Endothelial cell of umbilical vein (primary cell): ENCODE data around the gene FAM180A. TPM values are rescaled to one million over a fixed set of nuclear protein-coding genes. Genes with fewer than 3 reads are reported as not detected.

ENCODE experiments used
- BruUV-seq: library from RNA; stranded (reverse); fragments of 400-500 nt; replicated peaks from 2 replicates; lab custom pipeline; 2021; lab: Mats Ljungman, UMichigan
- CTCF ChIA-PET: fragments of 300-600, 350-600 bp; sonication (Branson Sonifier 250); formaldehyde crosslinking; loops from one replicate; lab custom pipeline; 2021; ENCODE audit warnings: antibody characterized with exemption, inconsistent platforms; lab: Charles Lee
- POLR2A ChIA-PET: fragments of 300-600, 350-600 bp; sonication (Branson Sonifier 250); formaldehyde crosslinking; loops from one replicate; lab custom pipeline; 2021; ENCODE audit warnings: antibody characterized with exemption, inconsistent platforms; lab: Charles Lee
- DNase-seq: peaks from one replicate; pipeline ENCODE4 v3.0.0-alpha.2; 2011; ENCODE audit warnings: low read depth, low spot score
- FAIRE-seq: peaks from 2 replicates; lab custom pipeline; 2011; peaks lifted over from hg19 to GRCh38; lab: Jason Lieb, UNC
- H2AFZ ChIP-seq: 2 replicates; pipeline ENCODE4 v1.6.0; 2012; ENCODE audit warnings: low read depth, low read length, control low read depth, inconsistent platforms
- H3K27ac ChIP-seq: 2 replicates; pipeline ENCODE4 v1.5.1; 2011; ENCODE audit warnings: low read depth, mild to moderate bottlenecking, control low read depth, low read length, moderate library complexity; ENCODE audit not compliant: insufficient read depth
- H3K27me3 ChIP-seq, 2 experiments: 2 replicates each; pipeline versions ENCODE4 v1.6.0 to v1.6.1; 2011; ENCODE audit warnings: low read length in 2 of 2, mixed read lengths in 1 of 2; ENCODE audit not compliant: control insufficient read depth in 2 of 2, insufficient read depth in 2 of 2
- H3K36me3 ChIP-seq, 2 experiments: 2 replicates in 1 of 2; 3 replicates in 1 of 2; pipeline ENCODE4 v1.5.1; 2011; ENCODE audit warnings: low read length in 2 of 2, mild to moderate bottlenecking in 1 of 2, moderate library complexity in 1 of 2; ENCODE audit not compliant: control insufficient read depth in 2 of 2, insufficient read depth in 2 of 2; ENCODE audit errors: extremely low read depth in 1 of 2
- H3K4me1 ChIP-seq: 3 replicates; pipeline ENCODE4 v1.5.1; 2011; ENCODE audit warnings: mild to moderate bottlenecking, low read length; ENCODE audit not compliant: control insufficient read depth, insufficient read depth; ENCODE audit errors: extremely low read depth
- H3K4me2 ChIP-seq: 2 replicates; pipeline ENCODE4 v1.6.1; 2011; ENCODE audit warnings: low read length, control low read depth, mixed read lengths; ENCODE audit not compliant: insufficient read depth
- H3K4me3 ChIP-seq, 3 experiments: fragments of 200-600 bp in 1 of 3; sonication (generic), shearing (Covaris generic) in 1 of 3; replicated peaks in 1 of 3; 2 replicates each; pipeline ENCODE4 v1.5.1; 2011 to 2016; ENCODE audit warnings: control low read depth in 3 of 3, low read length in 3 of 3, mild to moderate bottlenecking in 2 of 3, inconsistent platforms in 1 of 3, low read depth in 1 of 3, moderate library complexity in 1 of 3; ENCODE audit not compliant: insufficient read depth in 1 of 3
- H3K79me2 ChIP-seq: 2 replicates; pipeline ENCODE4 v1.6.0; 2012; ENCODE audit warnings: low read length, inconsistent platforms; ENCODE audit not compliant: control insufficient read depth, insufficient read depth
- H3K9ac ChIP-seq: replicated peaks from 2 replicates; pipeline ENCODE3; 2011; ENCODE audit warnings: low read length, control low read depth; ENCODE audit not compliant: insufficient read depth; ENCODE audit errors: extremely low read depth
- H3K9me1 ChIP-seq: replicated peaks from 3 replicates; pipeline ENCODE4 v1.6.0; 2011; ENCODE audit warnings: mild to moderate bottlenecking, low read length; ENCODE audit not compliant: control insufficient read depth, insufficient read depth; ENCODE audit errors: extremely low read depth
- H3K9me3 ChIP-seq: replicated peaks from 2 replicates; pipeline ENCODE4 v1.5.1; 2012; ENCODE audit warnings: low read length, inconsistent platforms; ENCODE audit not compliant: control insufficient read depth, insufficient read depth
- H4K20me1 ChIP-seq: replicated peaks from 2 replicates; pipeline ENCODE3; 2011; ENCODE audit warnings: mild to moderate bottlenecking, low read length; ENCODE audit not compliant: control insufficient read depth, insufficient read depth; ENCODE audit errors: extremely low read depth
- CTCF ChIP-seq, 2 donors: IDR thresholded peaks; 1 replicate in 1 of 2; 2 replicates in 1 of 2; pipeline ENCODE4 v1.5.1; 2011; ENCODE audit warnings: low read length in 2 of 2, mild to moderate bottlenecking in 2 of 2, moderate library complexity in 2 of 2, control low read depth in 1 of 2, inconsistent platforms in 1 of 2, low read depth in 1 of 2; ENCODE audit not compliant: insufficient read depth in 1 of 2; ENCODE audit errors: extremely low read depth in 1 of 2
- EZH2 ChIP-seq: IDR thresholded peaks from 2 replicates; pipeline ENCODE4 v1.6.1; 2012; ENCODE audit warnings: borderline replicate concordance, low read depth, mild to moderate bottlenecking, moderate library complexity, low read length, inconsistent platforms; ENCODE audit not compliant: severe bottlenecking
- FOS ChIP-seq: IDR thresholded peaks from 2 replicates; pipeline ENCODE4 v1.6.1; 2011; ENCODE audit warnings: mild to moderate bottlenecking, low read length, moderate library complexity, borderline replicate concordance; ENCODE audit not compliant: insufficient read depth
- GATA2 ChIP-seq: IDR thresholded peaks from 2 replicates; pipeline ENCODE4 v1.7.0; 2011; ENCODE audit warnings: low read depth, mild to moderate bottlenecking, moderate library complexity, mixed read lengths, low read length; ENCODE audit not compliant: insufficient read length, insufficient read depth
- JUN ChIP-seq: IDR thresholded peaks from 2 replicates; pipeline ENCODE4 v1.6.1; 2011; ENCODE audit warnings: borderline replicate concordance, low read depth; ENCODE audit not compliant: insufficient read length, insufficient read depth
- MAX ChIP-seq: IDR thresholded peaks from 2 replicates; pipeline ENCODE4 v1.6.1; 2011; ENCODE audit not compliant: insufficient read depth, insufficient read length
- MYC ChIP-seq: IDR thresholded peaks from one replicate; pipeline ENCODE4 v1.6.1; 2011; ENCODE audit warnings: mild to moderate bottlenecking, low read depth, low read length
- POLR2AphosphoS5 ChIP-seq: IDR thresholded peaks from 2 replicates; pipeline ENCODE4 v1.6.1; 2012; ENCODE audit warnings: low read depth, mild to moderate bottlenecking, control low read depth, low read length, moderate library complexity; ENCODE audit not compliant: insufficient read depth
- dilution Hi-C: fragments of 300-500 bp; cut with MboI; formaldehyde crosslinking; loops from one replicate; pipeline ENCODE4 v1.15.0; 2019; ENCODE audit warnings: low sequenced_read_pairs; ENCODE audit not compliant: extremely low pct_ligation_motif_present
- intact Hi-C: fragments of 100-400 bp; cut with micrococcal nuclease; formaldehyde crosslinking; loops from one replicate; pipeline ENCODE4 v1.10.0; 2022
- polyA plus RNA-seq, 4 experiments: library from polyadenylated mRNA; depleted of rRNA in 3 of 4; stranded (reverse) in 3 of 4; unstranded in 1 of 4; fragments of >200 nt; gene quantifications; 2 replicates each; pipeline versions ENCODE4 v1.2.1 to v1.2.3, GENCODE V29; 2011 to 2012; ENCODE audit warnings: missing spikeins in 1 of 4
- total RNA-seq: library from RNA; stranded (reverse); gene quantifications from 2 replicates; pipeline ENCODE4 v1.2.3, GENCODE V29; 2021

The FAM180A gene
- total and polyA plus RNA-seq, 2 donors (not counting 3 experiments of a cell fraction or from before 2014, with no cell fraction given): not detected

- no peak for DNase-seq
- dilution Hi-C loops: no loop called here
- no peak for TF ChIP-seq JUN
- TF ChIP-seq EZH2: no peak
- TF ChIP-seq POLR2AphosphoS5: no peak
- no peak for TF ChIP-seq CTCF (IDR thresholded peaks at IDR 0.05; ENCODE audit: extremely low read depth in 1 of 2, insufficient read depth in 1 of 2, low read depth in 1 of 2, low read length in 2 of 2)
- no peak for TF ChIP-seq GATA2
- no peak for TF ChIP-seq MYC
- TF ChIP-seq FOS: no peak
- no peak for TF ChIP-seq MAX
- no peaks in the 10 kb centered on the region for H3K36me3 ChIP-seq
- no peaks in the 10 kb centered on the region for H3K9me3 ChIP-seq
- POLR2A ChIA-PET: no interaction called here
- no peaks in the 10 kb centered on the region for H3K79me2 ChIP-seq
- H3K27ac ChIP-seq: no peak overlapping the region
- peaks cover 6% of the 10 kb centered on the region for H3K4me1 ChIP-seq
- H3K9ac ChIP-seq: no peak overlapping the region
- CTCF ChIA-PET: interaction anchor here (0.9 to 1.2 kb wide), 6 partner anchors 9 to 430 kb away, joined by 3 to 7 read pairs (median 4); partner anchors contain the start of gene STMP1
- H3K4me3 ChIP-seq: no peak overlapping the region
- H3K9me1 ChIP-seq: no peaks in the 10 kb centered on the region
- intact Hi-C loops: no loop called here
- H3K27me3 ChIP-seq: no peaks in the 10 kb centered on the region
- no peak overlapping the region for H2AFZ ChIP-seq
- no peak for FAIRE-seq
- H4K20me1 ChIP-seq: no peaks in the 10 kb centered on the region
- H3K4me2 ChIP-seq: no peak overlapping the region
- no TSS peak for BruUV-seq
Measured at GRCh38 chr7:135704698-135705097, 43.9 kb downstream of the FAM180A start.
